ENCODE results near the gene CKAP4.
A peak's percentile ranks its signal among the peaks of the same experiment; 100 is the strongest.
"Not testable (repeated sequence)": the region's sequence is repeated elsewhere in the genome, so short reads cannot be mapped to it uniquely, and the experiment has no call there.

CKAP4 gene

GRCh38 chr12:106247674-106248311, at the start of gene CKAP4:
Gene CKAP4, minus strand, starts transcription at chr12:106248020. Its CDS starts 169 bp downstream, at chr12:106247851.
- DNase-seq: peak; percentile 47

GRCh38 chr12:106297075-106297474, 49.3 kb upstream of the CKAP4 start:
- no peak for DNase-seq

DNA sequence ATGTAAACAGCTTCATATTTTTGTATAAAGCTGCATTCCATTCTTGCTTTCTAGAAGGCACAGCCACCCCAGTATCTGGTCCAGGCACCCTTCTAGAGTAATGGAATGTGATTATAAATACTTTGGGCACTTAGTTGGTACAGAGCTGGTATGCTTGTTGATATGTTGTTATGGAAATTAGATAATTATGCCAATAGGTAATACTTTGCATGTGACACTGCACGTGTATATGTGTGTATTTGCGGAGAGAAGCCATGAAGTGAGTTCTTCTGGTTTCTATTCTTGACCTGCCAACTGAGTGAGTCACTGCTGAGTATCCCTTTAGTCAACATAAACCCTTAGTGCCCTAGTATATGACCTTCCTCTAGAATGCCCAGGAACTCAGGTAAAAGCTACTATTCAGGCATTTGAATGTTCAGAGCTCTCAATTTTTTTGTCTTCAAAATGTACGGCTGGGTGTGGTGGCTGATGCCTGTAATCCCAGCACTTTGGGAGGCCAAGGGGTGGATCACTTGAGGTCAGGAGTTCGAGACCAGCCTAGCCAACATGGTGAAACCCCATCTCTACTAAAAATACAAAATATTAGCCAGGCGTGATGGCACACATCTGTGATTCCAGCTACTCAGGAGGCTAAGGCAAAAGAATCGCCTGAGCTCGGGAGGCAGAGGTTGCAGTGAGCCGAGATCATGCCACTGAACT, 48.5 kb upstream of the CKAP4 start:
- DNase-seq: no peak

- DNase-seq: no peak
Measured at GRCh38 chr12:106292339-106292738, 44.5 kb upstream of the CKAP4 start.

- no peak for DNase-seq
Measured at GRCh38 chr12:106291342-106291741, 43.5 kb upstream of the CKAP4 start.

DNA sequence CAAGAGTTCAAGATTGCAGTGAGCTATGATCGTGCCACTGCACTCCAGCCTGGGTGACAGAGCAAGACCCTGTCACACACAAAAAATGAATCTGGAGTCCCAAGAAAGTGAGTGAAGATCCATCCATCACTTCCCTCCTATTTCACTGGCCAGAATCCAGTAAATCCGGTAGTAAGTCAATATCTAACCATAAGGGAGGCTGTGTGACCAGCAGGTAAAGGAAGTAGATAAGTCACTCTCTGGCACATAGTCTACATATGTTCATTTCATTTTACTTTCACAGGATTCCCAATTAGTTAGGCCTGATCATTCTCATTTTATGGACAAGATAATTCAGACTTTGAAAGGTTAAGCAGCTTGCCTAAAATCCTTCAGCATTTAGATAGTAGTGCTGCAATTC, 42.8 kb upstream of the CKAP4 start:
- DNase-seq: no peak

DNA sequence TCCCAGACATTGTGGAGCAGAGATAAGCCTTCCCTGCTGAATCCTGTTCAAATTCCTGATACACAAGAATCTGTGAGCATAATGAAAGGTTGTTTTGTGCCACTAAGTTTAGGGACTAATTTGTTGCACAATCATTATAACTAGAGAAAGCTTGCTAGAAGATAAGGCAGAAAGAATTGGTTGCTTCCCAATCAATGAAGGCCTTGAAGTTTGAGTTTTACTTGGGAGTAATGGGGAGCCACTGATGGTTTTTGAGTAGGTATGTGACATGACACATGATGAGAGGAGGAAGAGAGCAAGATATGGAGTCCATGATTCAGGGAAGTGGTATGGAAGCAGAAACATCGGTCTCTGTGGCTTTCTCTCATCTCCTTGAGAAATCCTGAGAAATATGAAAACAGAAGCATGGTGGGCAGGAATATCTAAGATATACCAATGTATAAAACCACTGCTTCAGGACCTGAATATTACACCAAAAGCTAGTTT, 41.4 kb upstream of the CKAP4 start:
- DNase-seq: no peak

DNA sequence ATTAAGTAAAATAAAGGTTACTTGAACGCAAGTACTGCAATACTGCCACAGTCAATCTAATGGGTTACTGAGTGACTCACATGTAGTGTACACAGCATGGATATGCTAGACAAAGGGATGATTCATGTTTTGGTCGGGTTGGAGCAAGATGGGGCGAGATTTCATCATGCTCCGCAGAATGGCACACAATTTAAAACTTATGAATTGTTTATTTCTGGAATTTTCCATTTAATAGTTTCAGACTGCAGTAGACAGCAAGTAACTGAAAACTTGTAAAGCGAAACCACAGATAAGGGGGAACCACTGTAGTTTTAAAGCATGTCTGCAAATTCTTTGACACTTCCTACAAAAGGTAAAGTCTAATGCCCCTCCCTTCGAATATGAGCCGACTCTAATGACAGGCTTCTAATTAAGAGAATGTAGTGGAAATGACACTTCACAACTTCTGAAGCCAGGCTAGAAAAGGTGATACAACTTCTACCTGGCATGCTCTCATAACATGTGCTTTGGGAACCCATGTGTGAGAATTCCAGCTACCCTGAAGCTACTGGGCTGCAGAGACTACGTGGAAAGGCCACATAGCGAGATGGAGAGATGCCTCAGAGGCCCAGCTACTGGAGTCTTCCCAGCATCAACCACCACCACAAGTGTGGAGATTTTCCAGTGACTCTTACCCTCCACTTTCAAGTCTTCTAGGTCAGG, 40.8 kb upstream of the CKAP4 start:
- no peak for DNase-seq

- no peak for DNase-seq
Measured at GRCh38 chr12:106288101-106288493, 40.3 kb upstream of the CKAP4 start.

- DNase-seq: no peak
Measured at GRCh38 chr12:106287364-106287763, 39.5 kb upstream of the CKAP4 start.

- not testable (repeated sequence) for DNase-seq
Measured at GRCh38 chr12:106286576-106287162, 38.8 kb upstream of the CKAP4 start.

GRCh38 chr12:106285982-106286381, 38.2 kb upstream of the CKAP4 start:
- DNase-seq: no peak

GRCh38 chr12:106284358-106285105, 36.7 kb upstream of the CKAP4 start:
- no peak for DNase-seq

GRCh38 chr12:106282457-106283097, 34.8 kb upstream of the CKAP4 start:
- DNase-seq: peak; percentile 18

GRCh38 chr12:106281804-106282203, 34.0 kb upstream of the CKAP4 start:
- no peak for DNase-seq

GRCh38 chr12:106281056-106281782, 33.4 kb upstream of the CKAP4 start:
- DNase-seq: no peak

GRCh38 chr12:106280106-106280505, 32.3 kb upstream of the CKAP4 start:
- no peak for DNase-seq

- DNase-seq: no peak
Measured at GRCh38 chr12:106276032-106276740, 28.4 kb upstream of the CKAP4 start.

DNA sequence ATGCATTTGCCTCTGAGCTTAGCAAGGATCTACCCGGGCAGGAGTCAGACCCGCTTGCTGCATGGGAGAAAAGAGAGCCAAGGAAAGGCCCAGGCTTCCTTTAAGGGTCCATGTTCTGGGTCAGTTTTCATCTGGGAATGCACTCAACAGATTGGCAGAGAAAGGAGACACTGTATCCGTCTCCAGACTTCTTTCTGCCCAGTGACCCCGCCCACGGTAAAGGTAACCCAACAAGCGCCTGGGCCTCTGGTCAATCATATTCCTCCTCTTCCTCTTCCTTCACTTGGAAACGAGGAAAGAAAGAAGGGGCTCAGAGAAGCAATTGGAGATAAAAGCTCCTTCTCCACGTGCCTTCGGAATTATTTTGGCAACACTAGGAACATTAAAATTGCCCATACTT, 27.6 kb upstream of the CKAP4 start:
- DNase-seq: no peak

DNA sequence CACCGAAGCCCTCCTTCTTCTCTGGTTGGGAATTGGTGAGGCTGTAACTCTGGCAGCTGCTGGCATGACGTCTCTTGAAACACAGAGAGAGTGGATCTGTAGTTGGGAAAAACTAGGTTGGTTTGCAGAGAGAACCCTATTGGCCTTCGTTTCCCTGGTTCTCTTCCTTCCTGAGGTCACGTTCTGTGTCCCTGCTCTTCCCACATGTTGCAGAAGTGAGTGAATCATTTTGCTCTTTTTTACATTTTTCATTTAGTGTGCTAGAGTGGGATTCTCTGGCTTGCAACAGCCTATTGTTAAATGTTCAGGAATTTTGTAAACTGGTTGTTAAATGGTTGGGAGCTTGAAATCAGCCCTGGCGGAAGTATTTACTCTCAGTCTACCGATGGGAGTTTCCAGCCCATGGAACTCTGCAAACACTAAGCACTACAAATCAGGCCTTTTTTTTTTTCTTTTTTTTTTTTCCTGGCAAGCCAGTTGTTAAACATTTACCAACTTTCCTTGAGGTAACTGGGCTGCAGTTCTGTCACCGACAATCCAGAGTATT, 26.8 kb upstream of the CKAP4 start:
- DNase-seq: no peak

DNA sequence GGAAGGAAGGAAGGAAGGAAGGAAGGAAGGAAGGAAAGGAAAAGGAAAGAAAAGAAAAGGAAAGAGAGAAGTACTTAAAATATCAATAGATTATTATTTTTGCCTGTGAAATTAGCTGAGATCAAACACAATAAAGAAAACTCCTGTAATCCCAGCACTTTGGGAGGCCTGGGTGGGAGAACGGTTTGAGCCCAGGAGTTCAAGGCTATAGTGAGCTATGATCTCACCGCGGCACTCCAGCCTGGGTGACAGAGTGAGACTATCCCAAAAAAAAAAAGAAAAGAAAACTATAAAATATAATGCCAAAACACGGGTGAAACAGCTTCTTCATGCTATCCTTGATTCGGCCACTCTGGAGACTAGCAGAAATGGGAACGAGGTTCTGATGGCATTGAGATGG, 26.2 kb upstream of the CKAP4 start:
- DNase-seq: no peak
